Astrocyte (in vitro differentiated cells and primary cell): ENCODE measurements around the gene EGFR. TPM values are rescaled to one million over a fixed set of nuclear protein-coding genes. Genes with fewer than 3 reads are reported as not detected.

Experiments used
- DNase-seq: peaks from one replicate; pipeline ENCODE4 v3.0.0-alpha.2; 2010; ENCODE audit warnings: low read depth
- FAIRE-seq: peaks from 2 replicates; lab custom pipeline; 2011; peaks lifted over from hg19 to GRCh38; lab: Jason Lieb, UNC
- H2AFZ ChIP-seq: 2 replicates; pipeline ENCODE4 v1.6.0; 2012; ENCODE audit warnings: low read depth, low read length, inconsistent platforms
- H3K27ac ChIP-seq: 2 replicates; pipeline ENCODE4 v1.5.1; 2011; ENCODE audit warnings: low read depth, low read length, inconsistent platforms
- H3K27me3 ChIP-seq: 2 replicates; pipeline ENCODE4 v1.6.0; 2011; ENCODE audit warnings: low read length, inconsistent platforms; ENCODE audit not compliant: insufficient read depth
- H3K36me3 ChIP-seq: 2 replicates; pipeline ENCODE4 v1.5.1; 2011; ENCODE audit warnings: low read length, inconsistent platforms; ENCODE audit not compliant: insufficient read depth
- H3K4me1 ChIP-seq: 2 replicates; pipeline ENCODE4 v1.5.1; 2011; ENCODE audit warnings: low read length, inconsistent platforms; ENCODE audit not compliant: insufficient read depth
- H3K4me2 ChIP-seq: 2 replicates; pipeline ENCODE4 v1.6.0; 2012; ENCODE audit warnings: low read length, inconsistent platforms
- H3K4me3 ChIP-seq: 2 replicates; pipeline ENCODE4 v1.5.1; 2011; ENCODE audit warnings: low read depth, mild to moderate bottlenecking, low read length, inconsistent platforms; ENCODE audit not compliant: insufficient read depth
- H3K79me2 ChIP-seq: 2 replicates; pipeline ENCODE4 v1.6.0; 2012; ENCODE audit warnings: mild to moderate bottlenecking, low read length, inconsistent platforms; ENCODE audit not compliant: insufficient read depth
- H3K9ac ChIP-seq: 2 replicates; pipeline ENCODE4 v1.6.0; 2012; ENCODE audit warnings: mild to moderate bottlenecking, low read length, inconsistent platforms
- H3K9me3 ChIP-seq: 2 replicates; pipeline ENCODE4 v1.5.1; 2012; ENCODE audit warnings: low read depth, mild to moderate bottlenecking, low read length, inconsistent platforms; ENCODE audit not compliant: insufficient read depth
- H4K20me1 ChIP-seq: 2 replicates; pipeline ENCODE4 v1.6.0; 2012; ENCODE audit warnings: low read length, inconsistent platforms; ENCODE audit not compliant: insufficient read depth
- H3K27ac Mint-ChIP-seq: one replicate; pipeline ENCODE4 v1.8.0; 2021; ENCODE audit warnings: mild to moderate bottlenecking, mixed read lengths; ENCODE audit not compliant: unreplicated experiment
- H3K27me3 Mint-ChIP-seq: one replicate; pipeline ENCODE4 v1.8.0; 2021; ENCODE audit warnings: low read depth, mixed read lengths; ENCODE audit not compliant: unreplicated experiment
- H3K36me3 Mint-ChIP-seq: one replicate; pipeline ENCODE4 v1.8.0; 2021; ENCODE audit warnings: low read depth, mixed read lengths; ENCODE audit not compliant: unreplicated experiment
- H3K4me1 Mint-ChIP-seq: one replicate; pipeline ENCODE4 v1.8.0; 2021; ENCODE audit warnings: low read depth, mixed read lengths; ENCODE audit not compliant: unreplicated experiment
- H3K4me3 Mint-ChIP-seq: one replicate; pipeline ENCODE4 v1.8.0; 2021; ENCODE audit warnings: mild to moderate bottlenecking, moderate library complexity, mixed read lengths; ENCODE audit not compliant: unreplicated experiment
- H3K9me3 Mint-ChIP-seq: one replicate; pipeline ENCODE4 v1.8.0; 2021; ENCODE audit warnings: mild to moderate bottlenecking, mixed read lengths; ENCODE audit not compliant: unreplicated experiment
- EZH2 ChIP-seq: IDR thresholded peaks from 2 replicates; pipeline ENCODE4 v1.6.1; 2012; ENCODE audit warnings: mild to moderate bottlenecking, low read length, inconsistent platforms; ENCODE audit not compliant: insufficient read depth
- total RNA-seq: library from RNA; stranded (reverse); gene quantifications from 2 replicates; pipeline ENCODE4 v1.2.1, GENCODE V29; 2021
- TF ChIP-seq, protein P1 (sequence below): IDR thresholded peaks from 2 replicates; pipeline ENCODE4 v1.5.1; 2011; ENCODE audit warnings: low read depth, mild to moderate bottlenecking, inconsistent platforms, low read length, moderate library complexity; ENCODE audit not compliant: insufficient read depth

The EGFR gene
- total RNA-seq, 1 donor from 2014 or later = 27.3 TPM

GRCh38 chr7:55252386-55252785 lies 233.6 kb downstream of the EGFR start:
- TF ChIP-seq, protein P1, sequence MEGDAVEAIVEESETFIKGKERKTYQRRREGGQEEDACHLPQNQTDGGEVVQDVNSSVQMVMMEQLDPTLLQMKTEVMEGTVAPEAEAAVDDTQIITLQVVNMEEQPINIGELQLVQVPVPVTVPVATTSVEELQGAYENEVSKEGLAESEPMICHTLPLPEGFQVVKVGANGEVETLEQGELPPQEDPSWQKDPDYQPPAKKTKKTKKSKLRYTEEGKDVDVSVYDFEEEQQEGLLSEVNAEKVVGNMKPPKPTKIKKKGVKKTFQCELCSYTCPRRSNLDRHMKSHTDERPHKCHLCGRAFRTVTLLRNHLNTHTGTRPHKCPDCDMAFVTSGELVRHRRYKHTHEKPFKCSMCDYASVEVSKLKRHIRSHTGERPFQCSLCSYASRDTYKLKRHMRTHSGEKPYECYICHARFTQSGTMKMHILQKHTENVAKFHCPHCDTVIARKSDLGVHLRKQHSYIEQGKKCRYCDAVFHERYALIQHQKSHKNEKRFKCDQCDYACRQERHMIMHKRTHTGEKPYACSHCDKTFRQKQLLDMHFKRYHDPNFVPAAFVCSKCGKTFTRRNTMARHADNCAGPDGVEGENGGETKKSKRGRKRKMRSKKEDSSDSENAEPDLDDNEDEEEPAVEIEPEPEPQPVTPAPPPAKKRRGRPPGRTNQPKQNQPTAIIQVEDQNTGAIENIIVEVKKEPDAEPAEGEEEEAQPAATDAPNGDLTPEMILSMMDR = no peak
- no peak for TF ChIP-seq EZH2
- Histone ChIP-seq H3K27ac (no peak overlapping the region), H2AFZ (no peak overlapping the region), H3K36me3 (no peaks in the 10 kb centered on the region), H3K27me3 (no peaks in the 10 kb centered on the region), H4K20me1 (no peaks in the 10 kb centered on the region), H3K4me1 (peaks cover 18% of the 10 kb centered on the region), H3K9ac (no peak overlapping the region), H3K4me3 (no peak overlapping the region), H3K79me2 (no peaks in the 10 kb centered on the region), H3K4me2 (no peak overlapping the region), H3K9me3 (no peaks in the 10 kb centered on the region)
- DNase-seq (no peak), FAIRE-seq (no peak)
- H3K27me3 Mint-ChIP-seq = peaks cover 48% of the 10 kb centered on the region
- H3K36me3 Mint-ChIP-seq = no peaks in the 10 kb centered on the region
- no peak overlapping the region for H3K4me3 Mint-ChIP-seq
- no peak overlapping the region for H3K27ac Mint-ChIP-seq
- H3K9me3 Mint-ChIP-seq = peaks cover 2% of the 10 kb centered on the region
- peaks cover 3% of the 10 kb centered on the region for H3K4me1 Mint-ChIP-seq

- FAIRE-seq = no peak
- peaks cover 48% of the 10 kb centered on the region for H3K27me3 Mint-ChIP-seq
- H3K36me3 Mint-ChIP-seq = no peaks in the 10 kb centered on the region
Observed at GRCh38 chr7:55253188-55253587, 234.4 kb downstream of the EGFR start.

DNA sequence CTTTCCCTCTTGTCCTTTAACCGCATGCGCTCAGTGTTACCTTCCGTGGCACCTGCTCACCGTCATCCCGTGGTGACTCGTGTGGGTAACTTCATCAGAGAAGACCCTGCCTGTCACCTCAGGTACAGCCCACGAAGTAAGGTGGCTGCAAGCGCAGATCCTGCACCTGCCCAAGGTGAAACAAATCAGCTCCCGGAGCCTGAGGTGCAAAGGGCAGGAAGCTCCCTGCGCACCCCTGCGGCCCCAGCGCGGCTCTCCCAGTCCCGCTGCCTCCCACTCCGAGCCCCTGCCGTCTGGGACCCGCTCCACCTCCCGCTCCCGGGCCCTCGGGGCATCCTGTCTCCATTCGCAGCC lies 235.4 kb downstream of the EGFR start:
- peaks cover 49% of the 10 kb centered on the region for H3K27me3 Mint-ChIP-seq
- Histone ChIP-seq H3K79me2 (no peaks in the 10 kb centered on the region), H3K27ac (peak overlapping the region; percentile 47), H2AFZ (peak overlapping the region; percentile 98), H3K27me3 (no peaks in the 10 kb centered on the region), H3K4me2 (peak overlapping the region; percentile 100), H3K9me3 (no peaks in the 10 kb centered on the region), H3K4me3 (peak overlapping the region; percentile 70), H4K20me1 (no peaks in the 10 kb centered on the region), H3K4me1 (peaks cover 13% of the 10 kb centered on the region), H3K9ac (peak overlapping the region; percentile 86), H3K36me3 (no peaks in the 10 kb centered on the region)
- DNase-seq (no peak), FAIRE-seq (no peak)
- peaks cover 2% of the 10 kb centered on the region for H3K9me3 Mint-ChIP-seq
- no peak overlapping the region for H3K27ac Mint-ChIP-seq
- no peaks in the 10 kb centered on the region for H3K36me3 Mint-ChIP-seq
- H3K4me3 Mint-ChIP-seq = no peak overlapping the region
- TF ChIP-seq, protein P1 = no peak
- TF ChIP-seq EZH2 = no peak
- H3K4me1 Mint-ChIP-seq = peaks cover 1% of the 10 kb centered on the region

More at GRCh38 chr7:55253188-55253587, 234.4 kb downstream of the EGFR start:
- Histone ChIP-seq H2AFZ (no peak overlapping the region), H3K27me3 (no peaks in the 10 kb centered on the region), H3K4me1 (peaks cover 13% of the 10 kb centered on the region), H3K79me2 (no peaks in the 10 kb centered on the region), H3K27ac (no peak overlapping the region), H3K4me3 (no peak overlapping the region), H4K20me1 (no peaks in the 10 kb centered on the region), H3K9ac (no peak overlapping the region), H3K4me2 (no peak overlapping the region), H3K36me3 (no peaks in the 10 kb centered on the region), H3K9me3 (no peaks in the 10 kb centered on the region)
- DNase-seq = no peak
- H3K4me1 Mint-ChIP-seq = peaks cover 1% of the 10 kb centered on the region
- peaks cover 2% of the 10 kb centered on the region for H3K9me3 Mint-ChIP-seq
- TF ChIP-seq, protein P1 = no peak
- TF ChIP-seq EZH2 = no peak
- H3K27ac Mint-ChIP-seq = no peak overlapping the region
- H3K4me3 Mint-ChIP-seq = peak overlapping the region; percentile 63
